SU-DHL-6 (cell line): ENCODE measurements around the gene PIGN.

Experiments
- H2AFZ ChIP-seq: fragments of 200-600 bp; sonication (generic); 2 replicates; pipeline ENCODE4 v1.6.1; 2014; ENCODE audit warnings: low read depth, mild to moderate bottlenecking, moderate library complexity, mixed read lengths, antibody characterized with exemption, low read length; ENCODE audit not compliant: severe bottlenecking
- H3F3A ChIP-seq: fragments of 200-600 bp; shearing (Covaris generic); 2 replicates; pipeline ENCODE4 v1.6.0; 2016; ENCODE audit warnings: antibody characterized with exemption, mild to moderate bottlenecking; ENCODE audit not compliant: insufficient read depth
- H3K27ac ChIP-seq: fragments of 200-600 bp; sonication (generic); 2 replicates; pipeline ENCODE4 v1.5.1; 2016; ENCODE audit warnings: low read depth, mild to moderate bottlenecking, low read length, moderate library complexity, mixed read lengths
- H3K27me3 ChIP-seq: fragments of 200-600 bp; sonication (generic), shearing (Covaris generic); 2 replicates; pipeline ENCODE4 v1.6.0; 2014; ENCODE audit warnings: mild to moderate bottlenecking, low read length
- H3K36me3 ChIP-seq: fragments of 200-600 bp; sonication (generic); 2 replicates; pipeline ENCODE4 v1.6.1; 2014; ENCODE audit warnings: mild to moderate bottlenecking, low read length, mixed read lengths
- H3K4me2 ChIP-seq: fragments of 300-600, 200-600 bp; shearing (Covaris generic), sonication (generic); 2 replicates; pipeline ENCODE4 v1.6.0; 2014; ENCODE audit warnings: low read length, low read depth, mild to moderate bottlenecking; ENCODE audit not compliant: poor library complexity, severe bottlenecking
- H3K4me3 ChIP-seq: fragments of 200-600 bp; sonication (generic); 2 replicates; pipeline ENCODE4 v1.5.1; 2014; ENCODE audit warnings: antibody characterized with exemption, low read length, mild to moderate bottlenecking, mixed read lengths; ENCODE audit not compliant: insufficient read depth, poor library complexity, severe bottlenecking
- H3K79me2 ChIP-seq: fragments of 200-600 bp; sonication (generic); 2 replicates; pipeline ENCODE4 v1.6.1; 2014; ENCODE audit warnings: mild to moderate bottlenecking, low read length, moderate library complexity; ENCODE audit not compliant: insufficient read depth
- H3K9ac ChIP-seq: fragments of 200-600 bp; sonication (generic); 2 replicates; pipeline ENCODE4 v1.7.0; 2014; ENCODE audit warnings: mild to moderate bottlenecking, low read length
- H3K9me2 ChIP-seq: fragments of 200-600 bp; sonication (generic); replicated peaks from 2 replicates; pipeline ENCODE4 v1.6.1; 2014; ENCODE audit warnings: low read length; ENCODE audit not compliant: insufficient read depth
- H3K9me3 ChIP-seq: fragments of 200-600 bp; sonication (generic); 2 replicates; pipeline ENCODE4 v1.6.1; 2014; ENCODE audit warnings: low read length, mixed read lengths; ENCODE audit not compliant: insufficient read depth
- H4K20me1 ChIP-seq: fragments of 200-600 bp; sonication (generic); 2 replicates; pipeline ENCODE4 v1.6.1; 2014; ENCODE audit warnings: low read depth, mild to moderate bottlenecking, antibody characterized with exemption, low read length, moderate library complexity, mixed read lengths
- CTCF ChIP-seq: fragments of 200-600 bp; sonication (generic); IDR thresholded peaks from one replicate; pipeline ENCODE4 v1.5.1; 2017; ENCODE audit warnings: antibody characterized with exemption, mild to moderate bottlenecking, low read length, moderate library complexity; ENCODE audit not compliant: insufficient read depth, poor library complexity, severe bottlenecking
- EZH2phosphoT487 ChIP-seq: fragments of 200-600 bp; sonication (generic), shearing (Covaris generic); conservative IDR thresholded peaks from 2 replicates; pipeline ENCODE4 v1.6.1; 2018; ENCODE audit warnings: mild to moderate bottlenecking, antibody characterized with exemption, low read length, moderate library complexity, mixed read lengths

PIGN gene

GRCh38 chr18:62151068-62151771 is 35.6 kb downstream of the PIGN start:
- H3K9me2 ChIP-seq, result no peaks in the 10 kb centered on the region
- no peak overlapping the region for H3K4me3 ChIP-seq
- no peaks in the 10 kb centered on the region for H3K9me3 ChIP-seq
- H2AFZ ChIP-seq, result no peak overlapping the region
- no peaks in the 10 kb centered on the region for H3K27me3 ChIP-seq
- no peaks in the 10 kb centered on the region for H3K79me2 ChIP-seq
- H3K36me3 ChIP-seq, result peaks cover 14% of the 10 kb centered on the region; the same call in 1 of the 2 replicates
- no peak overlapping the region for H3K9ac ChIP-seq
- no peaks in the 10 kb centered on the region; the same call in 1 of the 2 replicates for H3F3A ChIP-seq
- no peak overlapping the region for H3K27ac ChIP-seq
- H3K4me2 ChIP-seq, result no peak overlapping the region
- H4K20me1 ChIP-seq, result no peaks in the 10 kb centered on the region
- TF ChIP-seq EZH2phosphoT487, result no peak

- peaks cover 20% of the 10 kb centered on the region; the same call in 1 of the 2 replicates for H3K36me3 ChIP-seq
- no peaks in the 10 kb centered on the region; the same call in 1 of the 2 replicates for H4K20me1 ChIP-seq
- H3K9me3 ChIP-seq, result no peaks in the 10 kb centered on the region
- no peak overlapping the region for H3K27ac ChIP-seq
- no peak overlapping the region for H3K4me2 ChIP-seq
- H2AFZ ChIP-seq, result no peak overlapping the region
- H3K27me3 ChIP-seq, result no peaks in the 10 kb centered on the region
- H3K79me2 ChIP-seq, result no peaks in the 10 kb centered on the region
- H3F3A ChIP-seq, result no peaks in the 10 kb centered on the region; the same call in 1 of the 2 replicates
- H3K9me2 ChIP-seq, result no peaks in the 10 kb centered on the region
- no peak for TF ChIP-seq CTCF
- no peak for TF ChIP-seq EZH2phosphoT487
- H3K4me3 ChIP-seq, result no peak overlapping the region
- H3K9ac ChIP-seq, result no peak overlapping the region
Measured at GRCh38 chr18:62144338-62144737, 42.5 kb downstream of the PIGN start.

GRCh38 chr18:62140259-62140658 is 46.6 kb downstream of the PIGN start:
- Histone ChIP-seq H3K36me3 (peaks cover 19% of the 10 kb centered on the region), H3K27me3 (no peaks in the 10 kb centered on the region), H3K9ac (no peak overlapping the region), H3K9me3 (no peaks in the 10 kb centered on the region), H3K79me2 (no peaks in the 10 kb centered on the region), H3K9me2 (no peaks in the 10 kb centered on the region), H3K4me3 (no peak overlapping the region), H3K4me2 (no peak overlapping the region), H3F3A (no peaks in the 10 kb centered on the region; the same call in 1 of the 2 replicates), H2AFZ (no peak overlapping the region), H4K20me1 (no peaks in the 10 kb centered on the region; the same call in 1 of the 2 replicates), H3K27ac (no peak overlapping the region)
- TF ChIP-seq EZH2phosphoT487 (no peak), CTCF (no peak)

- H3K79me2 ChIP-seq, result no peaks in the 10 kb centered on the region
- no peak overlapping the region for H2AFZ ChIP-seq
- peaks cover 7% of the 10 kb centered on the region for H3K36me3 ChIP-seq
- H4K20me1 ChIP-seq, result no peaks in the 10 kb centered on the region; the same call in 1 of the 2 replicates
- H3K4me2 ChIP-seq, result no peak overlapping the region
- no peaks in the 10 kb centered on the region for H3F3A ChIP-seq
- TF ChIP-seq CTCF (no peak), EZH2phosphoT487 (no peak)
- H3K9ac ChIP-seq, result no peak overlapping the region
- H3K9me3 ChIP-seq, result no peaks in the 10 kb centered on the region
- H3K4me3 ChIP-seq, result no peak overlapping the region
- H3K9me2 ChIP-seq, result no peaks in the 10 kb centered on the region
- no peak overlapping the region for H3K27ac ChIP-seq
- H3K27me3 ChIP-seq, result no peaks in the 10 kb centered on the region
Measured at GRCh38 chr18:62138461-62139235, 48.2 kb downstream of the PIGN start.
